ENCODE results near the gene TMEM25.
"Not testable (repeated sequence)": the region's sequence is repeated elsewhere in the genome, so short reads cannot be mapped to it uniquely, and the experiment has no call there.

The TMEM25 gene

DNA sequence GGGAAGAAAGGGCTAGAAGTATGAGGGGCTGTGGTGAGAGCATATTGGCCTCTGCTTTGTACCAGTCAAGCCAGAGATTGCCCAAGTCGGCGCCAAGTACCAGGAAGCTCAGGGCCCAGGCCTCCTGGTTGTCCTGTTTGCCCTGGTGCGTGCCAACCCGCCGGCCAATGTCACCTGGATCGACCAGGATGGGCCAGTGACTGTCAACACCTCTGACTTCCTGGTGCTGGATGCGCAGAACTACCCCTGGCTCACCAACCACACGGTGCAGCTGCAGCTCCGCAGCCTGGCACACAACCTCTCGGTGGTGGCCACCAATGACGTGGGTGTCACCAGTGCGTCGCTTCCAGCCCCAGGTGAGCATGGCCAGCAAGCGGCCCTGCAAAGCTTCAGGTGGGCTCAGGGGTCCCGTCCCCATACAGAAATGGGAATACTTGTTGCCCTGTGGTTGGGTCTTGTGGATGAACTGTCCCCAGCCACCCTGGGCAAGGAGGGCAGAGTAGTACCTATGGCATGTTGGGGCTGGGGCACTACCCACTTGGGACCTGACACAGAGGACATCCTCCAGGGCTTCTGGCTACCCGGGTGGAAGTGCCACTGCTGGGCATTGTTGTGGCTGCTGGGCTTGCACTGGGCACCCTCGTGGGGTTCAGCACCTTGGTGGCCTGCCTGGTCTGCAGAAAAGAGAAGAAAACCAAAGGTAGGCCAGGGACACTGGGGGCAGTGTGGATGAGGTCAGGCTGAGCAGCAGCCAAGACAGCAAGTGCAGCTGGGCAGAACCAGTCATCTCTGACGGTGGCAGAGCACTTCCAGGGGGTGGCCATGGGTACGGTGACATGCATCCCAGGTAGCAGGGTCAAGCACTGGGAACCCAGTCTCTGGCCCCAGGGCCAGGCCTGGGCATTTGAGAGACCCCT lies 2.1 kb downstream of the TMEM25 start:
- no peak for DNase-seq

DNA sequence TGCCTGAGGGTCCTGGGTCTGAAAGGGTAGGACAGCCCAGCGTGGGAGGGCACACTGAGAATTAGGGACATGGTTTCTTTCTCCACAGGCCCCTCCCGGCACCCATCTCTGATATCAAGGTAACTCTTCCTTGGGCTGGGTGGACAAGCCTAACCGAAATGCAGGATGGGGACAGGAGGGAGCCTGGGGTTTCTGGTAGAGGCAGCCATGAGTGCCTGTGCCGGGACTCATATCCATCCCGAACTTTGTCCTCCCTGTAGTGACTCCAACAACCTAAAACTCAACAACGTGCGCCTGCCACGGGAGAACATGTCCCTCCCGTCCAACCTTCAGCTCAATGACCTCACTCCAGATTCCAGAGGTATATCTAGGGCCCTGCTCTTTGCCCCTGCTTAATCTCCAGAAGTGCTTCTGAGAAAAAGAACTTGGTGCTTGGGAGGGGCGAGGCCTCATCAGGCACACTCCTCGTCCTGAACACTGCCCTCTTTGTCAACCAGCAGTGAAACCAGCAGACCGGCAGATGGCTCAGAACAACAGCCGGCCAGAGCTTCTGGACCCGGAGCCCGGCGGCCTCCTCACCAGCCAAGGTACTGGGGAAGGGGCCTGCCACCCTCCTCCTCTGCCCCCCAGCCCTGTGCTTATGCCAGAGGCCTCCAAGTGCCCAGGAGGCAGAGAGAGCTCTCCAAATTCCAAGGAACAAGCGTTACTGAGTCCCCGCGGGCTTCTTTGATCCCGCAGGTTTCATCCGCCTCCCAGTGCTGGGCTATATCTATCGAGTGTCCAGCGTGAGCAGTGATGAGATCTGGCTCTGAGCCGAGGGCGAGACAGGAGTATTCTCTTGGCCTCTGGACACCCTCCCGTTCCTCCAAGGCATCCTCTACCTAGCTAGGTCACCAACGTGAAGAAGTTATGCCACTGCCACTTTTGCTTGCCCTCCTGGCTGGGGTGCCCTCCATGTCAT lies 3.1 kb downstream of the TMEM25 start:
- DNase-seq, result no peak

DNA sequence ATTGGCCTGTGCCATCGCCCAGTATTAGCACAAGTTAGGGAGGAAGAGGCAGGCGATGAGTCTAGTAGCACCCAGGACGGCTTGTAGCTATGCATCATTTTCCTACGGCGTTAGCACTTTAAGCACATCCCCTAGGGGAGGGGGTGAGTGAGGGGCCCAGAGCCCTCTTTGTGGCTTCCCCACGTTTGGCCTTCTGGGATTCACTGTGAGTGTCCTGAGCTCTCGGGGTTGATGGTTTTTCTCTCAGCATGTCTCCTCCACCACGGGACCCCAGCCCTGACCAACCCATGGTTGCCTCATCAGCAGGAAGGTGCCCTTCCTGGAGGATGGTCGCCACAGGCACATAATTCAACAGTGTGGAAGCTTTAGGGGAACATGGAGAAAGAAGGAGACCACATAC lies 4.3 kb downstream of the TMEM25 start:
- no peak for DNase-seq

DNA sequence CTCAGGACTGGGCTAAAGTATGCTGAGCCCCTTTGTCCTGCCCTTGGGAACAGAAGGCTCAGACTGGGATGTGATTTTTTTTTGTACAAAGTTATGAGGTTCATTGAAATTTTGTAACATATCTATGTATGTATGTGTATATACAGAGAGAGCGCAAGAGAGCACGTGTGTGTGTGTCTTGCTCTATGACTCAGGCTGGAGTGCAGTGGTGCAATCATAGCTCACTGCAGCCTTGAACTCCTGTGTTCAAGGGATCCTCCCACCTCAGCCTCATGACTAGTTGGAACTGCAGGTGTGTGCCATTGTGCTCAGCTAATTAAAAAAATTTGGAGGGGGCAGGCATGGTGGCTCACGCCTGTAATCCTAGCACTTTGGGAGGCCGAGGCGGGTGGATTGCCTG lies 5.7 kb downstream of the TMEM25 start:
- no peak for DNase-seq

DNA sequence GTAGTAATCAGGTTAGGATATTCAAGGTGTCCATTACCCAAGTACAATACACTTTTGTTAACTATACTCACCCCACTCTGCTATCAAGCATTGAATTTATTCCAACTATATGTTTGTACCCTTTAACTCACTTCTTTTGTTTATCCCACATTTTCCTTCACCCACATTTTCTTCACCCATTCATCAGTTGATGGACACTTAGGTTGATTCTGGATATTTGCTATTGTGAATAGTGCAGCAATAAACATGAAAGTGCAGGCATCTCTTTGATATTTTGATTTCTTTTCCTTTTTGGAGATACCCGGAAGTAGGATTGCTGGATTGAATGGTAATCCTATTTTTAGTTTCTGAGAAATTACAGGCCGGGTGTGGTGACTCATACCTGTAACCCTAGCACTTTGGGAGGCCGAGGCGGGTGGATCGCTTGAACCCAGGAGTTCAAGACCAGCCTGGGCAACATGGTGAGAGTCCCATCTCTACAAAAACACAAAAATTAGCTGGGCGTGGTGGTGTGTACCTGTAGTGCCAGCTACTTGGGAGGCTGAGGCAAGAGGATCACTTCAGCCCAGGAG lies 6.5 kb downstream of the TMEM25 start:
- DNase-seq, result no peak

DNA sequence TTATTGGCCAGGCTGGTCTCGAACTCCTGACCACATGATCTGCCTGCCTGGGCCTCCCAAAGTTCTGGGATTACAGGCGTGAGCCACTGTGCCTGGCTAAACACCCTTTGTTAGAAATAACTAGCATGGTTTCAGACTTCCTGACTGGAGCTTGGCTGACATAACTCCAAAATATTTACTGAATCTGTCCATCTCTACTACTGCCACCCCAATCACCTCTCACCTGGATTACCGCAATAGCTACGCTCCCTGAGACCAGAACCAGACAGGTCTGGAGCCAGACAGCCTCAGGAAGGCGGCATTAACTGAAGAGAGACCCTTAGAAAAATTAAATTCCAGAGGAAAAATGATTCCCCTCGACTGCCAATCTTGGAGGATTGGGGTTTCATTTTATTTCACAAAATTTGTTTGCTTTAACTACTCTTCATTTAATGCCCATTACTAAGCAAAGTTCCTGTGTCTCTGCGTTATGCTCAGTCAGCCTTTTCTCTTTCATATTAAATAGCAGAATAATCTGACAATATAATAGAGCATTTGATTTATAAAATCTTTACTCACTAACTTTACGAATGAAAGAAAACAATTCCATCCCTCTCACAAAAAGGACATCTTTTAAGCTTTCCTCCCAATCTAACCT lies 13.1 kb downstream of the TMEM25 start:
- DNase-seq, result no peak

DNA sequence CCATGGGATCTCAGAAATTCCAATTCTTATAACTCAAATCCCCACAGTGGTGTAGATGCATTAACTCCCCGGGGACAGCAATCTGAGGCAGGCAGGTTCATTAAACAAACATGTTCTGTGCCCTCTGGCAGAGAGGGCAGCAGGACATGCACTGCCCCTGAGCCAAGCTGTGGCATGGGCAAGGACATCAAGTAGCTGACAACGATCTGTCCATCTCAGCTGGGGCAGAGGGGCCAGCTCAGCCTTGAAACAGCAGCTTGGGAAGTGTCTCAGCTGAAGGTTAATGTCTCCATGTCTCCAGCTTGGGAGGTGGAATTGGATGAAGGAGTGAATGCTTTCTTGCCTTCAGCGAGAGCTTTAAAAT lies 13.6 kb downstream of the TMEM25 start:
- DNase-seq, result no peak

DNA sequence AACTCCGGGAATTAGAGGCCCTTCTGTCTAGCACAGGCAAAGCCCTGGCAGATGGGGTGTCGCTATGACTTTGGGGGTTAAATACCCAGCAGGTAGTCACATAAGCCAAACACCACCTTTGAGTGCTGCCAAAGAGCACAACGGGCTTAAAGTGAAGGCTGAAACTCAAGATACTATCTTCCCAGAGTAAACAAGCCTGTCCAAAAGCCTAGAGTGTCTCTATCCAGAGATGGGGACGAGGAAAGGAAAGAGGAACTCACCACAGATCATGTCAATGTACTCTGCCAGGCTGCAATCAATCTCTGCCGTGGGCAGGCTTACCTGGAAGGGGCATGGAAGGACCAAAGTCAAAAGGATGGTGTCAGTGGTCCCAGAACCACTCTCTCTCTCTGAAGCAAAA lies 14.5 kb downstream of the TMEM25 start:
- no peak for DNase-seq

DNA sequence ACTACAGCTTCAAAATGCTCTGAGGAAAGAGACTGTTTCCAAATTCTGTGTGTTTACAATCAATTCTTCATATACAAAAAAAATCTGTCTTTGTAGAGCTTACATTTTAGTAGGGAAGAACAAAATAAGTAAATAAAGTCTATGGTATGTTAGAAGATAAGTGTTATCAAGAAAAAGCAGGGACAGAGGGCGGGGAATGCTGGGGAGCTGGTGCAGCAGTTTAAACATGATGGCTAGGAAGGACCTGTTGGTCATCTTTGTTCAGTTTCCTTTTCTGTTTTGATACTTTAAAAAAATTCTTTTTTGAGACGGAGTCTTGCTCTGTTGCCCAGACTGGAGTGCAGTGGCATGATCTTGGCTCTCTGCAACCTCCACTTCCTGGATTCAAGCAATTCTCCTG lies 16.1 kb downstream of the TMEM25 start:
- DNase-seq, result no peak

DNA sequence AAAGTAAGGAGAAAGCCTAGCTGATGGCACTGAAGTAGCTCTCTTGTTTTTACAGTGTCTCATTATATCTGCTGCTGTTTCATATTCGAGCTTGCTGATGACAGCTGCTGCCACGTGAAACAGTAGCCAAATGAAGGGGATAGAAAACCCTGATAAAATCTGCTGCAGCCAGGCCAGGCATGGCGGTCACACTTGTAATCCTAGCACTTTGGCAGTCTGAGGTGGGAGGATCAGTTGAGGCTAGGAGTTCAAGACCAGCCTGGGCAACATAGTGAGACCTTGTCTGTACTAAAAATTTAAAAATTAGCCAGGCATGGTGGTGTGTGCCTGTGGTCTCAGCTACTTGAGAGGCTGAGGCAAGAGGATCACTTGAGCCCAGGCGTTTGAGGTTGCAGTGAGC lies 21.3 kb downstream of the TMEM25 start:
- no peak for DNase-seq

DNA sequence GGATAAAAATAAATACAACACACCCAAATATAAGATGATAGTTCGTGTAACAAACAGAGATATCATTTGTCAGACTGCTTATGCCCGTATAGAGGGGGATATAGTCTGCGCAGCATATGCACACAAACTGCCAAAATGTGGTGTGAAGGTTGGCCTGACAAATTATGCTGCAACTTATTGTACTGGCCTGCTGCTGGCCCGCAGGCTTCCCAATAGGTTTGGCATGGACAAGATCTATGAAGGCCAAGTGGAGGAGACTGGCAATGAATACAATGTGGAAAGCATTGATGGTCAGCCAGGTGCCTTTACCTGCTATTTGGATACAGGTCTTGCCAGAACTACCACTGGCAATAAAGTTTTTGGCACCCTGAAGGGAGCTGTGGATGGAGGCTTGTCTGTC lies 29.8 kb downstream of the TMEM25 start:
- DNase-seq, result no peak

DNA sequence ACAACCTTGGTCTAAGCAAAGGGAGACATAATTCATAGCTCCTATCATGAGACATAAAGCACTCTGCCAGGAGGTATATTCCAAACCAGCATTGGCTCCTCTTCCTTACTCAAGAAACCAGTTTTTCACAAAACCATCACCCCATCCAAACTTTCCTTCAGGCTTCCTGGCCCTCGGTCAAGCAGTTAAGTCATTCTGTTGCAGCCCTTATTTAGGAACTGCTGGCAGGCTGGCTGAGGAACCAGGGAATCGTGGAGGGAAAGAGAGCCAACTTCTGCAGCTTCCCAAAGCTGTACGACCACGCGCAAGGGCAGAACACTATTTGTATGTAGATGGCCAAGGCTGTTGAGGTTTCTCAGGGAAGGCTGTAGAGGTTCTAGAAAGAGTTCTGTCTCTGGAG lies 34.1 kb downstream of the TMEM25 start:
- DNase-seq, result no peak

DNA sequence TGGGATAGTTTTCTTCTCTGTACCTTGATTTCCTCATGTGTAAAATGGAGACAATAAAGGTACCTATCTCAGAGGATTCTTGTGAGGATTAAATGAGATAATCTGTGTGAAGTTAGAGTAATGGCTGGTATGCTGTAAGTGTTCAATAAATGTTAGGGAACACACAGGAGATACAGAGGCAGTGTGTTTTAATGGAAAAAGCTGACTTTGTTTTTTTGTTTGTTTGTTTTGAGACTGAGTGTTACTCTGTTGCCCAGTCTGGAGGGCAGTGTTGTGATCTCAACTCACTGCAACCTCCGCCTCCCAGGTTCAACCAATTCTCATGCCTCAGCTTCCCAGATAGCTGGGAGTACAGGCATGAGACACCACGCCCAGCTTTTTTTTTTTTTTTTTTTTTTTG lies 38.7 kb downstream of the TMEM25 start:
- DNase-seq, result no peak

DNA sequence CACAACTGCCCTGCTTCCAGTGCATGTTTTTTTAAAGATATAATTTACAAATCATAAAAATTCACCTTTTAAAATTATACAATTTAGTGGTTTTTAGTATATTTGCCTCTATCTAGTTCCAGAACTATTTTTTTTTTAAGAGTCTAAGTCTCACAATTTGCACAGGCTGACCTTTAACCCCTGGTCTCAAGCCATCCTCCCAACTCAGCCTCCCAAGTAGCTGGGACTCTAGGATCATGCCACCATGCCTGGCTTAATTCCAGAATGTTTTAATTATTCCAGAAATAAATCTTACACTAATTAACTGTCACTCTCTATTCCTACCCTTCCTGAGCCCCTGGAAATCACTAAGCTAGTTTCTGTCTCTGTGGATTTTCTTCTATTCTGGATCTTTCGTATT lies 39.8 kb downstream of the TMEM25 start:
- DNase-seq, result no peak

DNA sequence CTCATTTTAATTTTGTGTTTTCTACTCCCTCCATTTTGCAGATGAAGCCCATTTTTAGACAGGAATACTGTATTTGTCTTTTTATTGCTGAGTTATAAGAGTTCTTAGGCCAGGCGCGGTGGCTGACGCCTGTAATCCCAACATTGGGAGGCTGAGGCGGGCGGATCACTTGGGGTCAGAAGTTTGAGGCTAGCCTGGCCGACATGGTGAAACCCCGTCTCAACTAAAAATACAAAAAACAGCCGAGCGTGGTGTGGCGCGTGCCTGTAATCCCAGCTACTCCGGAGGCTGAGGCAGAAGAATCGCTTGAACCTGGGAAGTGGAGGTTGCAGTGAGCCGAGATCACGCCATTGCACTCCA lies 40.7 kb downstream of the TMEM25 start:
- DNase-seq, result not testable (repeated sequence)

DNA sequence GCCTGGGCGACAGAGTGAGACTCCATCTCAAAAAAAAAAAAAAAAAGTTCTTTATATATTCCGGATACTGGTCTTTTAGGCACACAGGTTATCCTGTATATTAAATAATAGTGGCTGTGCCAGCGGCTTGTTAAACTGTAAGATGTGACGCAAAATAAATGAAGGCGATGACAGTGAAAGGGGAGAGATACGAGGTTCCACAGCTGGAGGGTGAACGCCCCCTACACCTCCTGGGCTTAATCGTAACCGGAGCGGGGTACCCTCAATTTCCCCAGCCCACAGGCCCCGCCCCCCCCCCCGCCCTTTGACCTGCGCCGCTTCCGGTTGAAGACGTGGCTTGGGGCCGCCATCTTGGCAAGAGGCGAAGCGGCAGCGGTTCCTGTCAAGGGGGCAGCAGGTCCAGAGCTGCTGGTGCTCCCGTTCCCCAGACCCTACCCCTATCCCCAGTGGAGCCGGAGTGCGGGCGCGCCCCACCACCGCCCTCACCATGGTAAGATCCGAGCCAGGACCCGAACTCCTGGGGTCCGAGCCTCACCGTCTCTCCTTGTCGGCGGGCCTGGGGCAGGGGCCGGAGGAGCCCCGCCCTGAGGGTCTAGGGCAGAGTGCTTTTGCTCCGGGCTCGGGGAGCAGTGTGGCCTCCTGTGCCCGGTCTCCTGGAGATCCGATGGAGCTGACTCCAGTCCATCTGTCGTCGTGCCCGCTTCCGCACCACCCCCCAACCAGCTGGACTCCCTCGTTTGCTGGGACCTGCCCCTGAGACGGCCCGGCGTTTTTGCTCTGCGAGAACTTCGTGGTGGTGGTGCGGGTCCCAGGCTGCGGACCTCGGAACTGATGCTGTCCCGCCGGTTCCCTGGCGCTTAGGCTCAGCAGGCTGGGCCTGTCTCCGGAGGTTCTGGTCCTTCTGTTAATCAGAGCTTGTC lies 41.3 kb downstream of the TMEM25 start, which contains the start of gene ARCN1:
Gene ARCN1, plus strand, starts transcription at position 349 of the 920 bp plus-strand sequence. Its CDS starts 139 bp downstream, at position 488.
- DNase-seq, result peak; percentile 90

DNA sequence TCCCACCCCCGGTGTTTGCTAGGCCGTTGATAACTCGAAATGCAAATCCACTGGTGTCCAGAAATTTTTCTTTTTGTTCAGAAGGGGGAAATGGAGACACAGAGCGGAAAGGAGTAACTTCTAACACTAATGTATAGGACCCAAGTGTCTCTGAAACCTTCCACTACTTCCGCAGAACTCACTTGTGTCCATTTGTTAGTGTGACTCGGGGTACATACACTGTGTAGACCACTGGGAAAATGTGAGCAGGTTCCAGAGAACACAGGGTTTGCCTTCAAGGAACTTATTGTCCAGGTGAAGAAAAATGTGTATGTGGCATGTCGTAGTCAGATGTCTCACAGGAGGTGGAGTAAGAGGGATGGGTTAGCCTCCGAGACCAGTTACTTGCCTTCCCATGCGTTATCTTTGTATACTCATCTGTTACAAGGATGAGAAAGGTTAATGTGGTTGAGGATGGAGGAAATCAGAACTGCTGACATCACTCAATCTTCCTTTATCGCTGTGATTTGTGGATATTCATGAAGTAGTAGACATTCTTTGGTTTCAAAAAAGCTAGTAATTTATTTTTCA lies 42.1 kb downstream of the TMEM25 start:
- no peak for DNase-seq

DNA sequence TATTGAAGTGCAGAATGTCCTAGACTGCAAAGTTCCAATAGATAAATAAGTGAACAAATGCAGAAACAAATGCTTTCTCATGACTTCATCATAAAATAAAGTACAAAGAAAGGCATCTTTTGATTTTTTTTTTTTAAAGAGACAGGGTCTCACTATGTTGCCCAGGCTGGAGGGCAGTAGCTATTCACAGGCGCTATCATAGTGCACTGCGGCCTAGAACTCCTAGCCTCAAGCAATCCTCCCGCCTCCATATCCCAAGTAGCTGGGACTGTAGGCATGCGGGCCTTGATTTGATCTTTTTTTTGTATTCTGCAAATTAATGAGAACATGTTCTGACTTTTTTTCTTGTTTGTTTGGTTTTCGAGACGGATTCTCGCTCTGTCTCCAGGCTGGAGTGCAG lies 43.6 kb downstream of the TMEM25 start:
- no peak for DNase-seq

DNA sequence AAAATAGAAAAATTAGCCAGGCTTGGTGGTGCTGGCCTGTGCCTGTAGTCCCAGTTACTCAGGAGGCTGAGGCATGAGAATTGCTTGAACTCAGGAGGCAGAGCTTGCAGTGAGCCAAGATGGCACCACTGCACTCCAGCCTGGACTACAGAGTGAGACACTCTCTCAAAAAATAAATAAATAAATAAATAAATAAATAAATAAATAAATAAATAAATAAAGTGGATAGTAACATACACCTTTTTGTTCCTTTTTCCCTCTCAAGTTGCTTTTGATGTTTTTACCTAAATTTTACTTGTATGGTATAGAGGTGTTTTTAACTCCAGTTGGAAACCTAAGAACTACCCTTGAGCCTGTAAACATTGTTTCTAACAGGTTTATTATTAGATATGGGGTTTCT lies 47.0 kb downstream of the TMEM25 start:
- DNase-seq, result not testable (repeated sequence)

DNA sequence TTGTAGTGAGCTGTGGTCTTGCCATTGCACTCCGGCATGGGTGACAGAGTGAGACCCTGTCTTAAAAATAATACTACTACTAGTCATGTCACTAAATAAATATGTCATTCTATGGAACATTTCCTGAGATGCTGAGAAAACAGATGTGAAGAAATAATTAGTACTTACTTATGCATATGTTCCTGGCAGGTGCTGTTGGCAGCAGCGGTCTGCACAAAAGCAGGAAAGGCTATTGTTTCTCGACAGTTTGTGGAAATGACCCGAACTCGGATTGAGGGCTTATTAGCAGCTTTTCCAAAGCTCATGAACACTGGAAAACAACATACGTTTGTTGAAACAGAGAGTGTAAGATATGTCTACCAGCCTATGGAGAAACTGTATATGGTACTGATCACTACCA lies 50.1 kb downstream of the TMEM25 start:
- peak; percentile 76 for DNase-seq

All from NCI-H1105 treated with DMSO at 0.1 percent for 48 hours (cell line).